Nephron progenitor cell (in vitro differentiated cells): ENCODE results near the gene ALDOA.
A peak's percentile ranks its signal among the peaks of the same experiment; 100 is the strongest.

ENCODE experiments used
- DNase-seq: peaks from one replicate; pipeline ENCODE4 v3.0.0; 2021
- H3K27ac Mint-ChIP-seq: 2 replicates; pipeline ENCODE4 v1.8.0; 2021; ENCODE audit warnings: mild to moderate bottlenecking, moderate library complexity, mixed read lengths
- H3K27me3 Mint-ChIP-seq: 2 replicates; pipeline ENCODE4 v1.8.0; 2021; ENCODE audit warnings: mild to moderate bottlenecking, low read depth, mixed read lengths; ENCODE audit not compliant: poor library complexity
- H3K36me3 Mint-ChIP-seq: 2 replicates; pipeline ENCODE4 v1.8.0; 2021; ENCODE audit warnings: low read depth, mixed read lengths
- H3K4me1 Mint-ChIP-seq: 2 replicates; pipeline ENCODE4 v1.8.0; 2021; ENCODE audit warnings: mixed read lengths
- H3K4me3 Mint-ChIP-seq: 2 replicates; pipeline ENCODE4 v1.8.0; 2021; ENCODE audit warnings: mild to moderate bottlenecking, moderate library complexity, mixed read lengths
- H3K9me3 Mint-ChIP-seq: 2 replicates; pipeline ENCODE4 v1.8.0; 2021; ENCODE audit warnings: mild to moderate bottlenecking, moderate library complexity, mixed read lengths
- TF ChIP-seq, protein P1 (sequence below): fragments of 200-600 bp; sonication (generic); IDR thresholded peaks from 2 replicates; pipeline ENCODE4 v1.5.0; 2021; ENCODE audit warnings: antibody characterized with exemption

Gene ALDOA

DNA sequence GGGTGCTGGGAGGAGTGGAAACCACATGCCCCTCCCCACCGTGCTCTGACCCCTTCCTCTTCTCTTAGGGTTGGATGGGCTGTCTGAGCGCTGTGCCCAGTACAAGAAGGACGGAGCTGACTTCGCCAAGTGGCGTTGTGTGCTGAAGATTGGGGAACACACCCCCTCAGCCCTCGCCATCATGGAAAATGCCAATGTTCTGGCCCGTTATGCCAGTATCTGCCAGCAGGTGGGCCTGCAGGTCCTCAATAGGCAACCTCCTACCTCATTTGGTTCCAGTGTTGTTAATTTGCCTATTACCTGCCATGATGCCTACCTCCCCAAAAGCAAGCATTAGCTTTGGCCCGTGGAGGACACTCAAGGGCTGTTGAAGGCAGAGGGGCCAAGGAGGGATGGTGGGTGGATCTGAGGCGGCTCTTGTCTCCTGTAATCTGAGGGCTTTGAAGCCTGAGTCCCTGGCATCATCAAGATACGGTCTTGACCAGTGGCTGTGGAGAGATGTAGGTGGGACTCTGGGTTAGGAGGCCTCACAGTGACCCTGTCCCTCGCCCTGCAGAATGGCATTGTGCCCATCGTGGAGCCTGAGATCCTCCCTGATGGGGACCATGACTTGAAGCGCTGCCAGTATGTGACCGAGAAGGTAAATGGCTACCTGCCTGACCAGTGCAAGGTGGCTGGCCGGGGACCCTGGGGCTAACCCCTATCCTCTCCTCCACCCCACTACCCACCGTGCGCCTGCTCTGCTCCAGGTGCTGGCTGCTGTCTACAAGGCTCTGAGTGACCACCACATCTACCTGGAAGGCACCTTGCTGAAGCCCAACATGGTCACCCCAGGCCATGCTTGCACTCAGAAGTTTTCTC, 3.4 kb downstream of the ALDOA start:
- TF ChIP-seq, protein P1, sequence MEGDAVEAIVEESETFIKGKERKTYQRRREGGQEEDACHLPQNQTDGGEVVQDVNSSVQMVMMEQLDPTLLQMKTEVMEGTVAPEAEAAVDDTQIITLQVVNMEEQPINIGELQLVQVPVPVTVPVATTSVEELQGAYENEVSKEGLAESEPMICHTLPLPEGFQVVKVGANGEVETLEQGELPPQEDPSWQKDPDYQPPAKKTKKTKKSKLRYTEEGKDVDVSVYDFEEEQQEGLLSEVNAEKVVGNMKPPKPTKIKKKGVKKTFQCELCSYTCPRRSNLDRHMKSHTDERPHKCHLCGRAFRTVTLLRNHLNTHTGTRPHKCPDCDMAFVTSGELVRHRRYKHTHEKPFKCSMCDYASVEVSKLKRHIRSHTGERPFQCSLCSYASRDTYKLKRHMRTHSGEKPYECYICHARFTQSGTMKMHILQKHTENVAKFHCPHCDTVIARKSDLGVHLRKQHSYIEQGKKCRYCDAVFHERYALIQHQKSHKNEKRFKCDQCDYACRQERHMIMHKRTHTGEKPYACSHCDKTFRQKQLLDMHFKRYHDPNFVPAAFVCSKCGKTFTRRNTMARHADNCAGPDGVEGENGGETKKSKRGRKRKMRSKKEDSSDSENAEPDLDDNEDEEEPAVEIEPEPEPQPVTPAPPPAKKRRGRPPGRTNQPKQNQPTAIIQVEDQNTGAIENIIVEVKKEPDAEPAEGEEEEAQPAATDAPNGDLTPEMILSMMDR: peak; percentile 54
- H3K4me3 Mint-ChIP-seq: peak overlapping the region; percentile 73
- H3K36me3 Mint-ChIP-seq: peaks cover 66% of the 10 kb centered on the region
- H3K27ac Mint-ChIP-seq: peak overlapping the region; percentile 93
- H3K9me3 Mint-ChIP-seq: no peaks in the 10 kb centered on the region
- peaks cover 43% of the 10 kb centered on the region for H3K4me1 Mint-ChIP-seq
- H3K27me3 Mint-ChIP-seq: no peaks in the 10 kb centered on the region
- no peak for DNase-seq

DNA sequence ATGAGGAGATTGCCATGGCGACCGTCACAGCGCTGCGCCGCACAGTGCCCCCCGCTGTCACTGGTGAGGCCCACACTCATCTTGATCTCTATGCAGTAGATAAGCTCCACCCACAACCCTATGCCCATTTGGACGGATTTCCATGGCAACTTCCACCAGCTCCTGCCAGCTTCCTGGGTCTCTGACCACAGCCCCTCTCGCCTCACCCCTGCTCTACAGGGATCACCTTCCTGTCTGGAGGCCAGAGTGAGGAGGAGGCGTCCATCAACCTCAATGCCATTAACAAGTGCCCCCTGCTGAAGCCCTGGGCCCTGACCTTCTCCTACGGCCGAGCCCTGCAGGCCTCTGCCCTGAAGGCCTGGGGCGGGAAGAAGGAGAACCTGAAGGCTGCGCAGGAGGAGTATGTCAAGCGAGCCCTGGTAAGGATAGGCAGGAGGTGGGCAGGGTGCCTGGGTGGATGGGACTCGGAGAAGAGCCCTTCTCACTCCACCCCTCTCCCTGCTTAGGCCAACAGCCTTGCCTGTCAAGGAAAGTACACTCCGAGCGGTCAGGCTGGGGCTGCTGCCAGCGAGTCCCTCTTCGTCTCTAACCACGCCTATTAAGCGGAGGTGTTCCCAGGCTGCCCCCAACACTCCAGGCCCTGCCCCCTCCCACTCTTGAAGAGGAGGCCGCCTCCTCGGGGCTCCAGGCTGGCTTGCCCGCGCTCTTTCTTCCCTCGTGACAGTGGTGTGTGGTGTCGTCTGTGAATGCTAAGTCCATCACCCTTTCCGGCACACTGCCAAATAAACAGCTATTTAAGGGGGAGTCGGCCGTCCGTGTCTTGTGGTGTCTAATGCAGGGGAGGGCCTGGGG, 4.3 kb downstream of the ALDOA start:
- peaks cover 39% of the 10 kb centered on the region for H3K4me1 Mint-ChIP-seq
- H3K27me3 Mint-ChIP-seq: no peaks in the 10 kb centered on the region
- TF ChIP-seq, protein P1: no peak
- H3K27ac Mint-ChIP-seq: peak overlapping the region; percentile 93
- DNase-seq: no peak
- H3K36me3 Mint-ChIP-seq: peaks cover 66% of the 10 kb centered on the region
- H3K9me3 Mint-ChIP-seq: no peaks in the 10 kb centered on the region
- peak overlapping the region; percentile 68 for H3K4me3 Mint-ChIP-seq

- peak overlapping the region; percentile 10 for H3K4me3 Mint-ChIP-seq
- no peak for DNase-seq
- H3K27me3 Mint-ChIP-seq: no peaks in the 10 kb centered on the region
- H3K27ac Mint-ChIP-seq: peak overlapping the region; percentile 93
- peaks cover 39% of the 10 kb centered on the region for H3K4me1 Mint-ChIP-seq
- TF ChIP-seq, protein P1: no peak
- peaks cover 66% of the 10 kb centered on the region for H3K36me3 Mint-ChIP-seq
- no peaks in the 10 kb centered on the region for H3K9me3 Mint-ChIP-seq
Measured at GRCh38 chr16:30070490-30070889, 4.9 kb downstream of the ALDOA start.

- peaks cover 57% of the 10 kb centered on the region for H3K36me3 Mint-ChIP-seq
- no peaks in the 10 kb centered on the region for H3K27me3 Mint-ChIP-seq
- TF ChIP-seq, protein P1: no peak
- H3K27ac Mint-ChIP-seq: peak within 1 kb of the TSS; percentile 96
- peak within 1 kb of the TSS; percentile 93 for H3K4me3 Mint-ChIP-seq
- no peaks in the 10 kb centered on the region for H3K9me3 Mint-ChIP-seq
- DNase-seq: peak; percentile 94
- H3K4me1 Mint-ChIP-seq: peaks cover 25% of the 10 kb centered on the region
Measured at GRCh38 chr16:30075503-30076275, 10.1 kb downstream of the ALDOA start, which contains the start of gene PPP4C. TSS of gene PPP4C (plus strand) at chr16:30075994. CDS start at chr16:30076378, 384 bp downstream.

DNA sequence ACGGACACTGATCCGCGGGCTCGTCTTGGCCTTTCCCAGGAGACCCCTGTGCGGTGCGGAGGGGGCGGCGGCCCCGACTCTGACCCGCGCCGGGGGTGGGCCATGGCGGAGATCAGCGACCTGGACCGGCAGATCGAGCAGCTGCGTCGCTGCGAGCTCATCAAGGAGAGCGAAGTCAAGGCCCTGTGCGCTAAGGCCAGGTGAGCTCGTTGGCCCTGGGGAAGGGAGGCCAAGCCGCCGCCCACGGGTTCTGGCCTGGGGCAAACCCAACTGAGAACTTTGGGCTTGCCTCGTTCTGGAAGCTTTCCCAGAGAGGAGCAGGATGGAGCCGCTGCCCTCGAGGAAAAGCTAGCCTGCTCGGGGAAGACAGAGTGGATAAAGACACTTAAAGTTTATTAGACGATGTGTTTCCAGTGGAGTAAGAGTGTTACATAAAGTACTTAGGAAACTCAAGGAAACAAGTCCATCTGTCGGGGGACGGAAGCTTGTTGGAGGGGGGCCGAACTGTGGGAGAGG, 10.8 kb downstream of the ALDOA start:
- H3K27ac Mint-ChIP-seq: peak overlapping the region; percentile 92
- peaks cover 57% of the 10 kb centered on the region for H3K36me3 Mint-ChIP-seq
- H3K4me1 Mint-ChIP-seq: peaks cover 25% of the 10 kb centered on the region
- H3K27me3 Mint-ChIP-seq: no peaks in the 10 kb centered on the region
- TF ChIP-seq, protein P1: no peak
- H3K4me3 Mint-ChIP-seq: peak overlapping the region; percentile 93
- no peaks in the 10 kb centered on the region for H3K9me3 Mint-ChIP-seq
- no peak for DNase-seq
